HG02884 (cell line): ENCODE results near the gene ZNF488.

Experiments
- ATAC-seq: cut with Tn5 transposase; IDR thresholded peaks from one replicate; pipeline ENCODE4 v1.9.1; 2021; ENCODE audit warnings: mild to moderate bottlenecking, moderate library complexity; ENCODE audit not compliant: unreplicated experiment

The ZNF488 gene

GRCh38 chr10:47332371-47332770 lies 51.7 kb downstream of the ZNF488 start:
- no peak for ATAC-seq

- no peak for ATAC-seq
Observed at GRCh38 chr10:47331954-47332353, 52.1 kb downstream of the ZNF488 start.

- no peak for ATAC-seq
Observed at GRCh38 chr10:47331491-47331890, 52.6 kb downstream of the ZNF488 start.

- ATAC-seq = no peak
Observed at GRCh38 chr10:47330804-47331203, 53.3 kb downstream of the ZNF488 start.

GRCh38 chr10:47330366-47330765 lies 53.7 kb downstream of the ZNF488 start:
- ATAC-seq = no peak

- no peak for ATAC-seq
Observed at GRCh38 chr10:47329855-47330254, 54.2 kb downstream of the ZNF488 start.

GRCh38 chr10:47326927-47327330 lies 57.2 kb downstream of the ZNF488 start:
- no peak for ATAC-seq

GRCh38 chr10:47326306-47326926 lies 57.7 kb downstream of the ZNF488 start:
- ATAC-seq = no peak

- no peak for ATAC-seq
Observed at GRCh38 chr10:47325303-47326291, 58.5 kb downstream of the ZNF488 start.

- ATAC-seq = no peak
Observed at GRCh38 chr10:47323636-47324296, 60.3 kb downstream of the ZNF488 start.

- no peak for ATAC-seq
Observed at GRCh38 chr10:47323087-47323486, 61.0 kb downstream of the ZNF488 start.

- no peak for ATAC-seq
Observed at GRCh38 chr10:47322300-47323061, 61.6 kb downstream of the ZNF488 start, which contains the start of gene GDF2. GDF2 (plus strand) TSS chr10:47322454; CDS start chr10:47322669, 215 bp downstream.

- ATAC-seq = no peak
Observed at GRCh38 chr10:47321521-47322195, 62.4 kb downstream of the ZNF488 start.

- no peak for ATAC-seq
Observed at GRCh38 chr10:47320812-47321211, 63.3 kb downstream of the ZNF488 start.

GRCh38 chr10:47319784-47320183 lies 64.3 kb downstream of the ZNF488 start:
- ATAC-seq = no peak

GRCh38 chr10:47318706-47319105 lies 65.4 kb downstream of the ZNF488 start:
- no peak for ATAC-seq

GRCh38 chr10:47317251-47317650 lies 66.8 kb downstream of the ZNF488 start:
- no peak for ATAC-seq

GRCh38 chr10:47316131-47316530 lies 68.0 kb downstream of the ZNF488 start:
- no peak for ATAC-seq
